Natural killer cell (primary cell): Measurements from ENCODE around the gene P2RX2. TPM values are rescaled to one million over a fixed set of nuclear protein-coding genes. Genes with fewer than 3 reads are reported as not detected.
"Not testable (repeated sequence)": the region's sequence is repeated elsewhere in the genome, so short reads cannot be mapped to it uniquely, and the experiment has no call there.

Source experiments
- ATAC-seq, 3 donors: fragments of 150-1000 bp in 2 of 3; fragments of 200-7000 bp in 1 of 3; cut with Tn5 transposase; 1 replicate in 1 of 3; 2 replicates in 2 of 3; pipeline ENCODE4 v1.10.0; 2021; ENCODE audit warnings: mild to moderate bottlenecking in 2 of 3, moderate library complexity in 2 of 3
- DNase-seq, 2 donors: peaks; one replicate each; pipeline versions ENCODE4 v3.0.0 to v3.0.0-alpha.2; 2013 to 2021; ENCODE audit warnings: mixed read lengths in 1 of 2
- H3K27ac ChIP-seq: one replicate; pipeline ENCODE4 v1.5.1; 2013; ENCODE audit warnings: mild to moderate bottlenecking, low read length
- H3K27me3 ChIP-seq: one replicate; pipeline ENCODE4 v1.6.1; 2013; ENCODE audit warnings: low read length; ENCODE audit not compliant: control insufficient read depth, insufficient read depth
- H3K36me3 ChIP-seq: one replicate; pipeline ENCODE4 v1.6.1; 2013; ENCODE audit warnings: low read length; ENCODE audit not compliant: control insufficient read depth, insufficient read depth
- H3K4me1 ChIP-seq: one replicate; pipeline ENCODE4 v1.6.1; 2013; ENCODE audit warnings: low read length; ENCODE audit not compliant: control insufficient read depth, insufficient read depth
- H3K4me3 ChIP-seq: one replicate; pipeline ENCODE4 v1.5.1; 2013; ENCODE audit warnings: low read length
- H3K9me3 ChIP-seq: one replicate; pipeline ENCODE4 v1.6.1; 2013; ENCODE audit warnings: low read length; ENCODE audit not compliant: control insufficient read depth, insufficient read depth
- H3K27ac Mint-ChIP-seq, 2 donors: one replicate each; pipeline ENCODE4 v1.8.0; 2022; ENCODE audit warnings: mild to moderate bottlenecking in 2 of 2, mixed read lengths in 2 of 2, moderate library complexity in 1 of 2
- H3K27me3 Mint-ChIP-seq, 2 donors: one replicate each; pipeline ENCODE4 v1.8.0; 2022; ENCODE audit warnings: low read depth in 2 of 2, mixed read lengths in 2 of 2
- H3K36me3 Mint-ChIP-seq: one replicate; pipeline ENCODE4 v1.8.0; 2022; ENCODE audit warnings: mixed read lengths
- H3K4me1 Mint-ChIP-seq, 2 donors: one replicate each; pipeline ENCODE4 v1.8.0; 2022; ENCODE audit warnings: mixed read lengths in 2 of 2
- H3K4me3 Mint-ChIP-seq: one replicate; pipeline ENCODE4 v1.8.0; 2022; ENCODE audit warnings: mild to moderate bottlenecking, moderate library complexity, mixed read lengths
- H3K9me3 Mint-ChIP-seq, 2 donors: one replicate each; pipeline ENCODE4 v1.8.0; 2022; ENCODE audit warnings: mixed read lengths in 2 of 2
- CTCF ChIP-seq: fragments of 200-600 bp; IDR thresholded peaks from one replicate; pipeline ENCODE4 v1.8.0; 2022; ENCODE audit warnings: antibody characterized with exemption
- WGBS: methylation state at CpG from one replicate; pipeline ENCODE4 v1.1.7; 2013; ENCODE audit warnings: missing lambda C conversion rate; ENCODE audit not compliant: insufficient coverage; 5-methylcytosine and 5-hydroxymethylcytosine counted together
- intact Hi-C: fragments of 100-400 bp; cut with micrococcal nuclease; formaldehyde crosslinking; loops from one replicate; pipeline ENCODE4 v1.14.2; 2022
- total RNA-seq, 4 donors: library from RNA; stranded (reverse); fragments of 120-200 nt in 1 of 4; gene quantifications; one replicate each; pipeline versions ENCODE4 v1.2.3 to v1.2.4, GENCODE V29; 2013 to 2022

Gene P2RX2
- total RNA-seq, 3 donors from 2014 or later (not counting 1 experiment from before 2014, with no cell fraction given), result not detected

DNA sequence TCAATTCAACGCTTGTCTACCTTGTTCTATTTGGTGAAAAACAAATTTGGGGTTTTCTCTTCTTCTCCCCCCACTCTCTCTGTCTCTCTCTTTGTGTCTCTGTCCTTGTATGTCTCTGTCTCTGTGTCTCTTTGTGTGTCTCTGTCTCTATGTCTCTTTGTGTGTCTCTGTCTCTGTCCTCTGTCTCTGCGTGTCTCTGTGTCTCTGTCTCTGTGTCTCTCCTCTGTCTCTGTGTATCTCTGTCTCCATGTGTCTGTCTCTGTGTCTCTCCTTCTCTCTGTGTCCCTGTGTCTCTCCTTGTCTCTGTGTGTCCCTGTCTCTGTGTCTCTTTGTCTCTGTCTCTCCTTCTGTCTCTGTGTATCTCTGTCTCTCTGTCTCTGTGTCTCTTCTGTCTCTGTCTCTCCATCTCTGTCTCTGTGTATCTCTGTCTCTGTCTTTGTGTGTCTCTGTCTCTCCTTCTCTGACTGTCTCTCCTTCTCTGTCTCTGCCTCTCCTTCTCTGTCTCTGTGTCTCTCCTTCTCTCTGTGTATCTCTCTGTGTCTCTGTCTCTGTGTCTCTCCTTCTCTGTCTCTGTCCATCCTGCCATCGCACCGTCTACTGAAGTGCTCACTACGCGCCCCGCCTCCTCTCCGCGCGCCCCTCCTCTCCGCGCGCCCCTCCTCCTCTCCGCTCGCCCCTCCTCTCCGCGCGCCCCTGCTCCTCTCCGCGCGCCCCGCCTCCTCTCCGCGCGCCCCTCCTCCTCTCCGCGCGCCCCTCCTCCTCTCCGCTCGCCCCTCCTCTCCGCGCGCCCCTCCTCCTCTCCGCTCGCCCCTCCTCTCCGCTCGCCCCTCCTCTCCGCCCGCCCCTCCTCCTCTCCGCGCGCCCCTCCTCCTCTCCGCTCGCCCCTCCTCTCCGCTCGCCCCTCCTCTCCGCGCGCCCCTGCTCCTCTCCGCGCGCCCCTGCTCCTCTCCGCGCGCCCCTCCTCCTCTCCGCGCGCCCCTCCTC lies 21.0 kb upstream of the P2RX2 start:
- ATAC-seq (peak in 2 of 3 donors; percentile 53 to 65), DNase-seq (peak in 1 of 2 donors; percentile 47)
- peaks cover 15 to 23% of the 10 kb centered on the region in 2 donors for H3K27me3 Mint-ChIP-seq
- peak overlapping the region; percentile 82 for H3K4me3 Mint-ChIP-seq
- TF ChIP-seq CTCF, result no peak
- peak overlapping the region; percentile 27 for H3K4me3 ChIP-seq
- H3K27ac ChIP-seq, result no peak overlapping the region
- H3K27ac Mint-ChIP-seq, result peak overlapping the region in 1 of 2 donors; percentile 70
- intact Hi-C loops, result no loop called here
- H3K9me3 ChIP-seq, result no peaks in the 10 kb centered on the region
- peaks cover 0 to 2% of the 10 kb centered on the region in 2 donors for H3K9me3 Mint-ChIP-seq
- H3K4me1 Mint-ChIP-seq, result peaks cover 22 to 38% of the 10 kb centered on the region in 2 donors
- 3% methylated on average over 43 of the region's 58 CpGs for WGBS
- no peaks in the 10 kb centered on the region for H3K36me3 ChIP-seq
- H3K4me1 ChIP-seq, result peaks cover 24% of the 10 kb centered on the region
- peaks cover 3% of the 10 kb centered on the region for H3K27me3 ChIP-seq
- no peaks in the 10 kb centered on the region for H3K36me3 Mint-ChIP-seq

DNA sequence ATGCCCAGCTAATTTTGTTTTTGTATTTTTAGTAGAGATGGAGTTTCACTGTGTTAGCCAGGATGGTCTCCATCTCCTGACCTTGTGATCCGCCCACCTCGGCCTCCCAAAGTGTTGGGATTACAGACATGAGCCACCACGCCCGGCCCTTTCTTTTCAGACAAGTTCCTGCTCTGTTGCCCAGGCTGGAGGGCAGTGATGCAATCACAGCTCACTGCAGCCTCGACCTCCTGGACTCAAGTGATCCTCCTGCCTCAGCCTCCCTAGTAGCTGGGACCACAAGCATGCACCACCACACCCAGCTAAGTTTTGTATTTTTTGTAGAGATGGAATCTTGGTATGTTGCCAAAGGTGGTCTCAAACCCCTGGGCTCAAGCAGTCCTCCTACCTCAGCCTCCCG lies 19.1 kb upstream of the P2RX2 start:
- H3K4me3 ChIP-seq, H3K36me3 ChIP-seq, H3K36me3 Mint-ChIP-seq, H3K27ac Mint-ChIP-seq, ATAC-seq, H3K9me3 ChIP-seq, intact Hi-C loops, H3K27me3 ChIP-seq, H3K9me3 Mint-ChIP-seq, H3K27ac ChIP-seq, DNase-seq: not testable (repeated sequence)
- 95% methylated on average over 6 of the region's 6 CpGs for WGBS
- H3K4me1 ChIP-seq, result peaks cover 24% of the 10 kb centered on the region
- peaks cover 14 to 32% of the 10 kb centered on the region in 2 donors for H3K4me1 Mint-ChIP-seq
- H3K27me3 Mint-ChIP-seq, result peaks cover 15 to 29% of the 10 kb centered on the region in 2 donors
- peak overlapping the region; percentile 77 for H3K4me3 Mint-ChIP-seq

- peaks cover 19 to 38% of the 10 kb centered on the region in 2 donors for H3K27me3 Mint-ChIP-seq
- DNase-seq (peak; percentile 30 to 64), ATAC-seq (peak; percentile 52 to 64 (median 56))
- 32% methylated on average over 45 of the region's 45 CpGs for WGBS
- H3K36me3 ChIP-seq, result no peaks in the 10 kb centered on the region
- peak; percentile 23 for TF ChIP-seq CTCF
- H3K9me3 Mint-ChIP-seq, result no peaks in the 10 kb centered on the region
- H3K36me3 Mint-ChIP-seq, result no peaks in the 10 kb centered on the region
- peak overlapping the region; percentile 25 for H3K4me3 ChIP-seq
- peak overlapping the region in 1 of 2 donors; percentile 79 for H3K27ac Mint-ChIP-seq
- peaks cover 3% of the 10 kb centered on the region for H3K27me3 ChIP-seq
- H3K4me1 Mint-ChIP-seq, result peaks cover 14 to 32% of the 10 kb centered on the region in 2 donors
- peaks cover 24% of the 10 kb centered on the region for H3K4me1 ChIP-seq
- no peak overlapping the region for H3K27ac ChIP-seq
- peak overlapping the region; percentile 77 for H3K4me3 Mint-ChIP-seq
- intact Hi-C loops, result no loop called here
- no peaks in the 10 kb centered on the region for H3K9me3 ChIP-seq
These were observed 18.2 kb upstream of the P2RX2 start for GRCh38 chr12:132600048-132601032.
